Heart left ventricle (tissue), 16 donors: ENCODE results near the gene YY1. TPM values are rescaled to one million over a fixed set of nuclear protein-coding genes. Genes with fewer than 3 reads are reported as not detected.

Experiments
- ATAC-seq, 4 donors: fragments of 200-7000 bp; cut with Tn5 transposase; one replicate each; pipeline ENCODE4 v1.9.1; 2020 to 2022; ENCODE audit warnings: moderate library complexity in 4 of 4, mild to moderate bottlenecking in 3 of 4, moderate number of reproducible peaks in 1 of 4
- DNase-seq, 5 donors: peaks; one replicate each; pipeline ENCODE4 v3.0.0-alpha.2; 2020
- H3K27ac ChIP-seq, 12 donors: fragments of 200-600 bp; sonication (generic) in 4 of 12; one replicate each; pipeline versions ENCODE4 v1.5.0 to v1.8.0; 2016 to 2022; ENCODE audit warnings: mild to moderate bottlenecking in 2 of 12
- H3K27me3 ChIP-seq, 9 donors: fragments of 200-600 bp; sonication (generic) in 2 of 9; one replicate each; pipeline versions ENCODE4 v1.5.1 to v1.8.0; 2016 to 2022; ENCODE audit warnings: mild to moderate bottlenecking in 3 of 9
- H3K36me3 ChIP-seq, 9 donors: fragments of 200-600 bp; sonication (generic) in 2 of 9; one replicate each; pipeline versions ENCODE4 v1.5.0 to v1.8.0; 2018 to 2022; ENCODE audit warnings: mild to moderate bottlenecking in 2 of 9
- H3K4me1 ChIP-seq, 12 donors: fragments of 200-600 bp; sonication (generic) in 4 of 12; one replicate each; pipeline versions ENCODE4 v1.5.0 to v1.8.0; 2016 to 2022; ENCODE audit warnings: mild to moderate bottlenecking in 3 of 12
- H3K4me3 ChIP-seq, 12 donors: fragments of 200-600 bp; sonication (generic) in 4 of 12; one replicate each; pipeline versions ENCODE4 v1.5.0 to v1.8.0; 2017 to 2022; ENCODE audit warnings: mild to moderate bottlenecking in 9 of 12, moderate library complexity in 4 of 12
- H3K9me3 ChIP-seq, 12 donors: fragments of 200-600 bp; sonication (generic) in 4 of 12; one replicate each; pipeline versions ENCODE4 v1.5.0 to v1.8.0; 2016 to 2022; ENCODE audit warnings: mild to moderate bottlenecking in 1 of 12
- POLR2A ChIP-seq, 2 donors: fragments of 450-650 bp; IDR thresholded peaks; one replicate each; pipeline ENCODE4 v1.6.1; 2017; ENCODE audit warnings: antibody characterized with exemption in 2 of 2, mild to moderate bottlenecking in 2 of 2, moderate library complexity in 2 of 2
- WGBS, 4 donors: extraction: QIAGEN DNeasy Blood & Tissue Kit in 2 of 4; methylation state at CpG; one replicate each; pipeline versions ENCODE4 v1.1.5 to v1.1.7; 2013 to 2018; 5-methylcytosine and 5-hydroxymethylcytosine counted together
- intact Hi-C, 10 donors: fragments of 100-400 bp; cut with DNase I; formaldehyde crosslinking; loops; one replicate each; pipeline versions ENCODE4 v1.11.1 to v1.14.2; 2022
- polyA plus RNA-seq, 2 donors: library from polyadenylated mRNA; stranded (reverse); fragments of 200-250 nt; gene quantifications; one replicate each; pipeline ENCODE4 v1.2.3, GENCODE V29; 2013
- total RNA-seq, 9 donors: library from RNA; depleted of rRNA in 2 of 9; stranded (reverse); fragments of >200 nt in 2 of 9; fragmentation: NEBNext Ultra II Directional in 3 of 9; extraction: Animal tissue kit (Norgen Biotek cat#: 25700) in 3 of 9; gene quantifications; one replicate each; pipeline versions ENCODE4 v1.1.0 to v1.2.4, GENCODE V29; 2016 to 2023
- TF ChIP-seq, protein P1 (sequence below), 12 donors: fragments of 200-600 bp; sonication (generic) in 4 of 12; IDR thresholded peaks; one replicate each; pipeline versions ENCODE4 v1.5.0 to v1.8.0; 2018 to 2022; ENCODE audit warnings: antibody characterized with exemption in 12 of 12, mild to moderate bottlenecking in 5 of 12
- donor health status: ischemic (EF 13 %, LVEDD 7.1; RV severe dilation, severe dysfunction).
- donor health status: healthy with polysubstance abuse.
- donor health status: DM: no; HTN: yes; CAD: no.
- donor health status: DM: no; HTN: no; CAD: no.
- donor health status: ischemic (EF 25% LVEDD 6.9; RV normal size, moderate dysfunction).
- donor health status: ischemic (EF 25% LVEDD 5.7; RV mildly dilated, moderate dysfunction).
- donor health status: healthy.
- donor health status: DM: yes; HTN: yes; CAD: no.
- donor health status: ischemic (EF 35%, LVEDD 5.7; RV mildly dilated, moderate dysfunction).
- donor health status: nonischemic (EF 11% LVEDD 7.7; RV severe dilation, severe dysfunction).
- donor health status: DM: yes; HTN: yes; CAD: no.
- donor health status: PGD.
- donor health status: ischemic (EF 29% LVEDD 5.4; RV normal size, mild dysfunction).
- donor health status: nonischemic (EF 23%, LVEDD 6.1; RV moderate dilation, normal function).

The YY1 gene
- total and polyA plus RNA-seq, 11 donors, result 18.4 to 59.7 (median 45.1) TPM

DNA sequence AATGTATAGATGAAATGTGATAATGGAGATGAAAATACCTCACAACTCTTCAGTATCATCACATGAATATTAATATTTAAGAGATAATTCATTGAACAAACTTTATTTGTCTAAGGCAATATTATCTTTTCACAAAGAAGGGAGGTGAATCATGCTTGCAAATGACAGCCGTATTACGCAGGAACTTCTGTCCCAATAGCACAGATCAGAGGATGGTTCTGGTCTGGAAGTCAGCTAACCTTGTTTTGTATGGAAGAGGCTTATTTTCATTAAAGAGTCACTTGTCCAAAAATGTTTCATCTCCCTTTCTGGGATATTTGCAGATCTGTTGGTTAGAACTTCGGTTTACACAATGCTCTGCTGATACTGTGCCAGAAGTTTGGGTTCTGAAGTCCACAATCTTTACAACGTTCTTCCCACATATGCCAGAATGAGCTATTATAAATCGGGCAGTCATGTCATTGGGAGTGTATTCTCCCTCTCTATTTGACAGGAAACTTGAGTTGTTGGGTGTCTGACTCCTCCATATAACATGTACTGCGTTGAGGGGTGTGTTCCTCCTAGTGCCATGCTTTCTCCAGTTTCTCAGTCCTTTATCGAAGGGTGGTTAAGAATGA lies 29.8 kb downstream of the YY1 start:
- H3K4me3 ChIP-seq, result no peak overlapping the region
- intact Hi-C loops, result no loop called here
- H3K36me3 ChIP-seq, result peaks cover 0 to 30% (median 6%) of the 10 kb centered on the region in 9 donors
- peaks cover 0 to 38% (median 6%) of the 10 kb centered on the region in 12 donors for H3K4me1 ChIP-seq
- ATAC-seq, result peak in 1 of 4 donors; percentile 13
- H3K27ac ChIP-seq, result no peak overlapping the region
- no peaks in the 10 kb centered on the region for H3K9me3 ChIP-seq
- no peaks in the 10 kb centered on the region for H3K27me3 ChIP-seq
- no peak for DNase-seq
- TF ChIP-seq, protein P1, sequence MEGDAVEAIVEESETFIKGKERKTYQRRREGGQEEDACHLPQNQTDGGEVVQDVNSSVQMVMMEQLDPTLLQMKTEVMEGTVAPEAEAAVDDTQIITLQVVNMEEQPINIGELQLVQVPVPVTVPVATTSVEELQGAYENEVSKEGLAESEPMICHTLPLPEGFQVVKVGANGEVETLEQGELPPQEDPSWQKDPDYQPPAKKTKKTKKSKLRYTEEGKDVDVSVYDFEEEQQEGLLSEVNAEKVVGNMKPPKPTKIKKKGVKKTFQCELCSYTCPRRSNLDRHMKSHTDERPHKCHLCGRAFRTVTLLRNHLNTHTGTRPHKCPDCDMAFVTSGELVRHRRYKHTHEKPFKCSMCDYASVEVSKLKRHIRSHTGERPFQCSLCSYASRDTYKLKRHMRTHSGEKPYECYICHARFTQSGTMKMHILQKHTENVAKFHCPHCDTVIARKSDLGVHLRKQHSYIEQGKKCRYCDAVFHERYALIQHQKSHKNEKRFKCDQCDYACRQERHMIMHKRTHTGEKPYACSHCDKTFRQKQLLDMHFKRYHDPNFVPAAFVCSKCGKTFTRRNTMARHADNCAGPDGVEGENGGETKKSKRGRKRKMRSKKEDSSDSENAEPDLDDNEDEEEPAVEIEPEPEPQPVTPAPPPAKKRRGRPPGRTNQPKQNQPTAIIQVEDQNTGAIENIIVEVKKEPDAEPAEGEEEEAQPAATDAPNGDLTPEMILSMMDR (IDR thresholded peaks at IDR 0.05), result no peak
- no peak for TF ChIP-seq POLR2A (IDR thresholded peaks at IDR 0.05)
- 64 to 77% (median 68%) methylated on average over 7 of the region's 7 CpGs for WGBS, 4 donors

DNA sequence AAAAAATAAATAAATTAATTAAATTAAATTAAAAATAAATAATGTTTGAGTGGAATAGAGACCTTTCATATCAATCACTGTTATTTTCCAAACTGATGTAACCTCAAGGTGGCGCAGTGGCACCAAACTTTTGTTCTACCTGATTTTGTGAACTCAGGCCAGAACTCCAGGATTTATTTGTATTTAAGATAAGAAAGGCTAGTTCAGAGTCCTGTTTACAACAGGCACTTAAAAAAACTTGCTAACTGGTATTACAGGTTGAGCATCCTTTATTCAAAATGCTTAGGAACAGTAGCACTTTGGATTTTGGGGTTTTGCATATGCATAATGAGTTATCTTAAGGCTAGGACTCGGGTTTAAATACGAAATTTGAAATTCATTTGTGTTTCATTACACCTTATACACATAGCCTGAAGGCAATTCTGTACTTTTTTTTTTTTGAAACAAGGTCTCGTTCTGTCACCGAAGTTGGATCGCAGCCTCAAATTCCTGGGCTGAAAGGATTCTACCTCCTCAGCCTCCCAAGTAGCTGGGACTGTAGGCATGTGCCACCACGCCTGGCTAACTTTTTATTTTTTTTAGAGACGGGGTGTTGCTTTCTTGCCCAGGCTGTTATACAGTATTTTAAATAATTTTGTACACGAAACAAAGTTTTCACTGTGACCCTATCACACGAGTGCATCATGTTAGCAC lies 32.4 kb downstream of the YY1 start:
- intact Hi-C loops, result loop anchor here in 1 of 10 donors (2.0 kb wide), 1 partner anchor 105 kb away; the partner anchor contains the start of gene WDR25
- no peak for DNase-seq

DNA sequence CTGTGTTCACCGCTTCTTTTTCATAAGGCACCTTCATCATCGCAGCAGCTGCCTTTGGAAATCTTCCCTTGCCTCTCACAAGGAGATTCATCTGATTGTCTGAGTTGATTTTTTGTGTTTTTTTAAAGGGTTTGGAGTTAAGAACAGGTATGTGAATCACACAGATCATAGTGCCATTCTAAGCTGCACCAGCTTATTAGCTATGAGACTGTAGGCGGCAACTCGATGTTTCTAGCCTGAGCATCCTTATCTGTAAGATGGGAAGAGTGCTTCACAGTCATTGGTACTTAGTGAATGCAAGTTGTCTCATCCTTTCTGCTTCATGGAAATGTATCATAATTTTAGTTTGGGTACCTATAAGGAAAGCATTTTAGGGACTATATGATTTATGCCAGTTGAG lies 35.3 kb downstream of the YY1 start:
- H3K9me3 ChIP-seq, result no peaks in the 10 kb centered on the region
- H3K36me3 ChIP-seq, result peaks cover 0 to 37% (median 17%) of the 10 kb centered on the region in 9 donors
- H3K27ac ChIP-seq, result no peak overlapping the region
- H3K27me3 ChIP-seq, result no peaks in the 10 kb centered on the region
- whole genome bisulfite sequencing, 4 donors, result 92 to 96% (median 94%) methylated on average over 4 of the region's 4 CpGs
- TF ChIP-seq, protein P1 (IDR thresholded peaks at IDR 0.05), result no peak
- no peak for TF ChIP-seq POLR2A (IDR thresholded peaks at IDR 0.05)
- ATAC-seq (no peak), DNase-seq (no peak)
- no peak overlapping the region for H3K4me3 ChIP-seq
- H3K4me1 ChIP-seq, result peaks cover 0 to 31% (median 14%) of the 10 kb centered on the region in 12 donors
- intact Hi-C loops, result no loop called here

More for the DNA sequence above, 32.4 kb downstream of the YY1 start:
- H3K9me3 ChIP-seq, result no peaks in the 10 kb centered on the region
- no peak for TF ChIP-seq POLR2A (IDR thresholded peaks at IDR 0.05)
- TF ChIP-seq, protein P1 (IDR thresholded peaks at IDR 0.05), result peak in 9 of 12 donors; percentile 17 to 47 (median 33)
- H3K4me3 ChIP-seq, result no peak overlapping the region
- no peaks in the 10 kb centered on the region for H3K27me3 ChIP-seq
- WGBS, 4 donors, result 80 to 84% (median 81%) methylated on average over 10 of the region's 10 CpGs
- H3K36me3 ChIP-seq, result peaks cover 0 to 20% (median 3%) of the 10 kb centered on the region in 9 donors
- H3K27ac ChIP-seq, result no peak overlapping the region
- ATAC-seq, result no peak
- peaks cover 0 to 34% (median 9%) of the 10 kb centered on the region in 12 donors for H3K4me1 ChIP-seq

DNA sequence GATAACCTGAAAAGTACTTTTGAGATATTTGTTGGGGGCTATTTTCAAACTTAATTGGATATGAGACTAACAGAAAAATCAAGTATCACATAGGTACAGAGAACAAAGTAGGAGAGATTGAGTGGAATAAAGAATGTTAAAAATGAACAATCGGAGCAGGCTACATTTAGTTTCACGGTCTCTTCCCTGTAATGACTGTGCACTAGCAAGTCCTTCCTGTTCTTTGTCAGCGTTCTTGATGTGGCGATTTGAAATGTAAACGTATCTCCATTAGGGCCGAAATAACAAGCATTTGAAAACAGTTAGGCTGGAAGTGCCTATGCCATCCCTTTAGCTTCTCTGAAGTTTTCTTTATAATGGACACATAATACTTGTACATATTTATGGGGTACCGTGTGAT lies 36.3 kb downstream of the YY1 start:
- H3K27me3 ChIP-seq, result no peaks in the 10 kb centered on the region
- peaks cover 0 to 43% (median 17%) of the 10 kb centered on the region in 9 donors for H3K36me3 ChIP-seq
- 73 to 78% (median 76%) methylated on average over 7 of the region's 7 CpGs for WGBS, 4 donors
- H3K4me3 ChIP-seq, result no peak overlapping the region
- H3K4me1 ChIP-seq, result peaks cover 0 to 33% (median 16%) of the 10 kb centered on the region in 12 donors
- H3K27ac ChIP-seq, result no peak overlapping the region
- ATAC-seq (no peak), DNase-seq (no peak)
- H3K9me3 ChIP-seq, result no peaks in the 10 kb centered on the region
- TF ChIP-seq, protein P1 (IDR thresholded peaks at IDR 0.05), result no peak
- no peak for TF ChIP-seq POLR2A (IDR thresholded peaks at IDR 0.05)
- intact Hi-C loops, result no loop called here
